Activated T-cell treated with anti-CD3 and anti-CD28 coated beads for 4 hours (primary cell): ENCODE results near the gene SLC38A10.

Experiments
- DNase-seq: peaks from one replicate; pipeline ENCODE4 v3.0.0-alpha.2; 2020

The SLC38A10 gene

GRCh38 chr17:81273698-81274470 lies 21.2 kb downstream of the SLC38A10 start:
- no peak for DNase-seq

DNA sequence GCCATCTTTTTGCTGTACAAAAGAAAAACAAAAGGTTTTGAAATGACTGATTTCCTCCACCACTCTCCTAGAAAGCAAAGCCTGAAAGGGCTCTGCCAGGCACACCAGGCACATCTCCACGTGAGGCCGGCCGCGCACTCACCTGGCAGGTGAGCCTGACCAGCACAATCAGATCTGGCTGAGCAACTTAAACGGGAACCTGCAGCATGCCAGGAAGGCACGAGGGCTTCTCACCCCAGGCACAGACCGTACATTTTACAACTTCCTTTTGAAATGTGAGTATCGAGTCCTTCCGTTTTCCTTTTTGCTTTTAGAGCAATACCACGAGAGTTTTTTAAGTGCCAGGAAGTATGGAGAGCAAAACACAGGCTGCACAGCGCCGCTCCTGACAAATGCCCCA lies 22.5 kb downstream of the SLC38A10 start:
- no peak for DNase-seq

DNA sequence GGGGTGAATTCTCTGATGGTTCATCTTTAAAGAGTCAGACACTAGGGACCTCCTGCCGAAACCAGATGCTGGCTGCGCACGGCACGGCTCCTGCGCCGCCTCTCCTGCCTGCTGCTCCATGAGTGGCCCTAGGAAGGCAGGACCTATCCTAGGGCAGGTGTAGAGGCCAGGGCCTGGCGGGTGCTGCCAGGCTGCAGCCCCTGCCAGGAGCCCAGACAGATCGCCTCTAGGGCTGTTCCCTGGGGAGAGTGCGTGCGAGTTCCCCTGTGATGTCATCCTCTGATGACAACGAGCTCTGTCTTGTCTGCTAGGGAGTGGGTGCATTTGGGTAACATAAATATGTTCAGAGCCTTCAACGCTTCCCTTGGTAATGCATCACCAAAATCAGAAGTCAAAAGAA lies 23.9 kb downstream of the SLC38A10 start:
- no peak for DNase-seq

DNA sequence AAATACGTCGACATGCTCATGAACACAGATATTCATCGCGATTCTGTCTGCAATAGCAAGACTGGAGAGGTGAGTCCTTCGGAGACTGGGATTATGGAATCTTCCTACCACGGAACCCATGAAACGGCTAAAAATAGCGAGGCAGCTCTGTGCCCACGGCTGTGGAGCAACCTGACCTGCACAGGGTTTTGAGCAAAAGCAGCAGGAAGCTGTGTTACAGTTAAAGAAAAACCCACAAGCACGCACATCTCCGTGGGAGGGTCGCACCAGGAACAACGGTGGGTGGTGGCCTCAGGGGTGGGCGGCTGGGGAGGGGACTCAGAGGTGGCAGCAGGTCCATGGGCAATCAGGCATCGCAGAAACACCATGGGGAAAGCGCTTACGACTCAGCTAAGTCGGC lies 24.8 kb downstream of the SLC38A10 start:
- DNase-seq, result no peak

DNA sequence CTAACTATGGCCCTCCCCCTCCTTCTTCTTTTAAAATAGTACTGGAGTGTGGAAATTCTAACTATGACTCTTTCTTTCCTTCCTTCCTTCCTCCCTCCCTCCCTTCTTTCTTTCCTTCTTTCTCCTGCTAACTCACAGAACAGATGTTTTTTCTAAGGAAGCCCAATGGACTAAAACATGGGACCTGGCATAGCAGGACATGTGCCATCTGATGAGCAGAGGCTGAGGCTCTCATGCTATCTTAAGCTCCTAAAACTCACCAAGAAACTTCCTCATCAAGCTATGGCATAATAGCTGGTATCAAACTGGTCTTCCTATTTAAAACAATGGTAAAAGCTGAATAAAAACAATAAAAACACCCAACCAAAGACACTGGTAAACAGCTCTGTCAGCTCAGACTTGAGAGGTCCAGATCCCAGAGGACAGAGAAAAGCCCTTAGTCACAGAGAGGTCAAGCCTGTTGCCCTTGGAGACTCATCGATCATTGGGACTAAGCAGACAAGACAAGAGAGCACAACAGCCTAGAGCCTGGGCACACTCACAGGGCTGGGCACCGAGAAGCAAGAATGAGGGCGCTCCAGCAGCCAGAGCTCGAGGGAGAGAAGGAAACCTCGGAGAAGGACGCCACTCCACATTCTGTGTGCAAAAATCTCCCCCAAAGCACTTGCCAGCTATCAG lies 27.6 kb downstream of the SLC38A10 start:
- DNase-seq, result no peak

DNA sequence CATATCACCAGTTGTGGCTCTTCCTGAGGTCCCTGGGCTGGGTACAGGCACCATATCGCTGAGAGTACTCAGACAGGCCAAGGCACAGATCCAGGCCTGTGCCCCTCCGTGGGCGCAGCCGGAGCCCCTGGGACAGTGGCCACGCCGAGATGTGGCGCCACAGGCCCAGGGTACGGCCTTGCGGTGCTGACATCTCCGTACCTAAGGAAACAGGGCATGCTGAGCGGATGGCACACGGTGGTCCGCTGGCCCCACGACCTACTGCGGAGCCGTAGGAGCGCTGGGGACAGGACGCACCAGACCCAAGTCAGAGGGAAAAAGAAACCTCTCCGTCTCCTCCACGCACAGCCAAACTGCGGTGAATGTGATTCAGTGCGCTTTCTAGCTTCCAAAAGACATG lies 29.5 kb downstream of the SLC38A10 start:
- DNase-seq, result no peak

DNA sequence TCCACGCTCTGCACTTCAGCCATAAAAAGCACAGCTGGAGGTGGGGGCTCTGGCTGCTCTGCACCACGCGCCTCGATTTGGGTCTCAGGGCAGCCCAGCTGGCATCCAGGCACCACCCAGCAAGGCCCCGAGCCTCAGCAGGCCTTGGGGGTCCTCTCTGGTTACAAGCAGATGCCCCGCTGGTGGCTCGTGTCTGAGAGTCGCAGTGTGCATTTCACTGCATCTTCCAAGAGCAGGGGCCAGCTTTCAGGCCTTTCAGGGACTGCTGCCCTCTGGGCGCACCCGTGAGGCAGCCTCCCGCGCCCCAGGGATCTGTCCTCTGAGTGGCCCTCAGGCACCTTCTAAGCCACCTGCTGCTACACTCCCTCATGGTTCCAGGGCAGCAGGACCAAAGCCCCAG lies 30.5 kb downstream of the SLC38A10 start:
- no peak for DNase-seq

- DNase-seq, result no peak
Observed at GRCh38 chr17:81263371-81264181, 31.5 kb downstream of the SLC38A10 start.

DNA sequence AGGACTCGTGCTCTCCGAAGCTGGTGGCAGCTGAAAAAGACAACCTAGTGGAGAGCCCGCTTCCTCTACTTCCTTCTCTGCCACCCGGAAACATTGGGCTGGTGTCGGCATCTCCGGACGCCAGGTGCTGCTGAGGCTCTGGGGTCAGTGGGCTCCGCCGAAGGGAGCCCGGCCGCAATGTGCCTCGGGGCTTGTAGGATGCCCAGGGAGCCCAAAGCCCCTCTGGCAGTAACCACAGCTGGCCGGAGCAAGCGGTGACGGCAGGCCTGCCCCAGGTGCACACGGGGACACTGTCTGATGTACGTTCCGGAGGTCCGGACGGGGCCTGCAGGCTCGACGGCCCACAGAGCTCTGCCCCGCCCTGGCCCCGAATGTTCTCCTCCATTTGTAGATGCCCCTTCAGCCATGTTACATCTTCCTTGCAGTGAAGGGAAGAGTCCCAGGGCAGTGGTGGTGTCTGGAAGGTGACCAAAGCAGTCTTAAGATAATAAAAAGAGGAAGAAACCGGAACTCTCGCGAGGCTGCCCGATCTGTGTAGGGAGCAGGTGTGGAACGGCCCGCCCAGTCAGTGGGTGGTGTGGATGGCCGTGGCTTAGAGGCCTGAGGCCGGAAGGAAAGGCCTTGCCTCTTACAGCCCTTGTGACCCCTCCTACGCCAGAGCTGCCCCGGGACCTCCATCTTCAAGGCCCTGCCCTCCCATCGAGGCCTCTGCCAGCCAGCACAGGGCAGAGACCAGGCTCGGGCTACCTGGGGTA lies 33.3 kb downstream of the SLC38A10 start:
- no peak for DNase-seq

GRCh38 chr17:81261096-81261495 lies 34.0 kb downstream of the SLC38A10 start:
- no peak for DNase-seq

GRCh38 chr17:81260641-81261040 lies 34.5 kb downstream of the SLC38A10 start:
- no peak for DNase-seq

GRCh38 chr17:81260171-81260570 lies 34.9 kb downstream of the SLC38A10 start:
- no peak for DNase-seq

- DNase-seq, result no peak
Observed at GRCh38 chr17:81259058-81259605, 36.0 kb downstream of the SLC38A10 start.

DNA sequence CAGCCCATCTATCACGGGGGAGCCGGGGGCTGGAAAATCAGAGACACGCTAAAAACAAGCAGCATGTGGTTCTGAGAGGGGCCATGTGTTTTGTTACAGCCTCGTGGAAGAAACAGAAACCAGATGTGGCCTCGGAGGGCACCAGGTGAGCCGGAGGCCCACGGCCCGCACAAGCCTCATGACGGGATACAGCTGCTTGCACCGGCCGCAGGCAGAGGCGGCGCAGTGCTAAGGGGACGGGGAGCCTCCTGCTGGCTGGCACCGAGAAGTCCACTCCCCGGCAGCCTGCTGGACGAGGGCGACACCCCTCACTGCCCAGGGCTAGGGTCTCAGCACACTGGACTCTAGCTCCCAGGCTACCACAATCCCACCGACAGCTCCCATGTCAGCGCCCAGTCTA lies 36.8 kb downstream of the SLC38A10 start:
- no peak for DNase-seq

DNA sequence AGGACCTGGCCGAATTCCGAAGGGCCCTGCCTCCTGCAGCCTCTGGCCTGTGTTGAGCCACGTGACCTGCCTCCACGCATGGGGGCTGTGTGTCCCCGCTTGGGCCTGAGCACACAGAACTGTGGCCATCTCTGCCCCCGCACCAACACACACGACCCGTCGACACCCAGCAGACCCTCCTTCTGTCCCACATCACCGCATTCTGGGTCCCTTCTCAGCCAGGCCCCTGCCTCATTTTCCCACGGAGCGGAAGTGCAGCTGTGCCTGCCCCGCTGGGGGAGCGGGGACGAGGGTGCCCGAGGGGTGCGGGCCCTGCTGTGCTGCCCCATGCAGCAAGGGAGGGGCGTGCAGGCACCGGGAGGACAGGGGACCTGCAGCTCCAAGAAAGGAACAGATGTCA lies 37.6 kb downstream of the SLC38A10 start:
- DNase-seq, result no peak

GRCh38 chr17:81256616-81257015 lies 38.5 kb downstream of the SLC38A10 start:
- DNase-seq, result no peak

GRCh38 chr17:81254955-81255717 lies 40.0 kb downstream of the SLC38A10 start:
- DNase-seq, result no peak

DNA sequence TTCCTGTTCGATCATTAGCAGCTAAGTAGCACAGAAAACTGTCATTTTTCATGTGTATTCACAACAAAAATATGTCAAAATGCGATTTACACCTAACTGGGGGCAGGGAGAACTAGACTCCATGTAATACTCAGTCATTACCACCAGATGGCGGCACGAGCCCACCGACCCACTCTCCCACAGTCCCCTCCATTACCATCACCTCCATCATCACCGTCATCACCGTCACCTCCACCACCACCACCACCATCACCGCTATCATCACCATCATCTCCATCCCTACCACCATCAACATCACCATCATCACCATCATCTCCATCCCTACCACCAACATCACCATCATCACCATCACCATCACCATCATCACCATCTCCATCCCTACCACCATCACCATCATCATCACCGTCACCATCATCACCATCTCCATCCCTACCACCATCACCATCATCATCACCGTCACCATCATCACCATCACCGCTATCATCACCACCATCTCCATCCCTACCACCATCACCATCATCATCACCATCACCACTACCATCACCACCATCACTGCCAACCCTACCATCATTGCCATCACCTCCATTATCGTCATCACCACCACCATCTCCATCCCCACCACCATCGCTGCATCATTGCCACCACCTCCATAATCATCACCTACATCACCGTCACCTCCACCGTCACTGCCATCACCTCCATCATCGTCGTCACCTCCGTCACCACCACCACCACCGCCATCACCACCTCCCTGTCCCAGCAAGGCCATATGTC lies 41.6 kb downstream of the SLC38A10 start:
- peak; percentile 62 for DNase-seq

GRCh38 chr17:81252987-81253329 lies 42.1 kb downstream of the SLC38A10 start:
- no peak for DNase-seq

DNA sequence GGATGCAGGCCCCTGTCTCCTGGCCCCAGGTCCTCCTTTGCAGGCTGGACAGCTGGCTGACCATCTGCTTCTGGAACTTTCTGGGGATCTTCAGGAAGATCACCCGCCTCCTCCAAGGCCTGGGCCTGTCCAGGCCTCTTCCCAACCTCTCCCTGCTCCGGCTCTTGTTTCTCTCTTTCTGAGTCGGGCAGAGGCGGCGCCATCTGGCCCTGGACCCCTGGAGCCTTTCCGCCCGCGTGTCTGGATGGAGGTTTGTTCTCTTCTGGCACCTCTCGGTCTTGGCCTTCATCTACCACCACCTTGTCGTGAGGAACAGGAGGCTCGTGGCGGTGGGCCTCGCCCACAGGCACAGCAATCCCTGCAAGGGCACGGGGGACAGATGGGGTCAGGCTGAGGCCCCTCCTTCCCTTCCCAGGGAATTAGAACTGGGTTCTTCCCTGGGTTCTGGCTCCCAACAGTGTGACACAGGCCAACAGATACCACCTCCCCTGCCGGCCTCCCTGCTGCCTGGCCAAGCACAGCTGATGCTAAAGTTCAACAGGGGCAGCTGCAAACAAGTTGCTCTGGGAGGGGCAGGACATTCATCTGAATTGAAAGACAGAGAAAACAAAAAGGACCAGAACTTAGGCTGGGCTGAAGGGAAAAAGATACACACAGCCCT lies 42.7 kb downstream of the SLC38A10 start:
- DNase-seq, result no peak
